K562 (cell line): Measurements from ENCODE around the gene WDR31. TPM values are rescaled to one million over a fixed set of nuclear protein-coding genes. Genes with fewer than 3 reads are reported as not detected.

Source experiments
- ATF7 ChIP-seq: fragments of 450-650 bp; IDR thresholded peaks from 2 replicates; pipeline ENCODE4 v1.7.1; 2014; ENCODE audit warnings: mild to moderate bottlenecking, moderate library complexity
- BACH1 ChIP-seq: fragments of 200-800 bp; sonication (Bioruptor generic); IDR thresholded peaks from 2 replicates; pipeline ENCODE4 v1.6.1; 2016; ENCODE audit warnings: missing genetic modification characterization, missing compliant biosample characterization
- C11orf30 ChIP-seq: fragments of 450-650 bp; IDR thresholded peaks from 2 replicates; pipeline ENCODE4 v1.6.1; 2016; ENCODE audit warnings: low read depth, mild to moderate bottlenecking
- DPF2 ChIP-seq: fragments of 450-650 bp; IDR thresholded peaks from 2 replicates; pipeline ENCODE4 v1.6.1; 2016
- EWSR1 ChIP-seq: fragments of 450-650 bp; IDR thresholded peaks from 2 replicates; pipeline ENCODE4 v1.6.1; 2018; ENCODE audit warnings: borderline replicate concordance, mild to moderate bottlenecking, low read depth, moderate library complexity; ENCODE audit not compliant: partially characterized antibody
- HDAC2 ChIP-seq: fragments of 450-650 bp; IDR thresholded peaks from 2 replicates; pipeline ENCODE4 v1.6.1; 2016; ENCODE audit warnings: mild to moderate bottlenecking
- HLTF ChIP-seq: fragments of 450-650 bp; IDR thresholded peaks from 2 replicates; pipeline ENCODE4 v1.6.1; 2016
- HNRNPK ChIP-seq: fragments of 200-400 bp; formaldehyde crosslinking; IDR thresholded peaks from one replicate; pipeline ENCODE4 v1.6.1; 2018; ENCODE audit warnings: mild to moderate bottlenecking, low read depth, low read length; ENCODE audit not compliant: poor library complexity, severe bottlenecking
- HOXB6 ChIP-seq: fragments of 250-450 bp; sonication (Bioruptor Pico); IDR thresholded peaks from 2 replicates; pipeline ENCODE4 v1.5.1; 2022; ENCODE audit warnings: mild to moderate bottlenecking, borderline replicate concordance
- JUND ChIP-seq, 2 experiments: IDR thresholded peaks; 2 replicates in 1 of 2; 3 replicates in 1 of 2; pipeline ENCODE4 v1.6.1; 2011; ENCODE audit warnings: borderline replicate concordance in 2 of 2, low read depth in 2 of 2, low read length in 2 of 2, improper control_type of control experiment in 1 of 2, missing biosample characterization in 1 of 2, missing genetic modification characterization in 1 of 2, missing genetic modification reagents in 1 of 2
- MAFF ChIP-seq: IDR thresholded peaks from 2 replicates; pipeline ENCODE4 v1.6.1; 2012; ENCODE audit warnings: low read length, improper control_type of control experiment
- MAFG ChIP-seq: fragments of 450-650 bp; conservative IDR thresholded peaks from 2 replicates; pipeline ENCODE4 v1.6.1; 2016; ENCODE audit warnings: missing genetic modification characterization, missing compliant biosample characterization
- NR2C1 ChIP-seq, 2 experiments: fragments of 450-650 bp; IDR thresholded peaks; 2 replicates each; pipeline ENCODE4 v1.6.1; 2017; ENCODE audit warnings: mild to moderate bottlenecking in 2 of 2, antibody characterized with exemption in 1 of 2, inconsistent platforms in 1 of 2, missing compliant biosample characterization in 1 of 2, missing genetic modification characterization in 1 of 2
- PYGO2 ChIP-seq: fragments of 450-650 bp; IDR thresholded peaks from 2 replicates; pipeline ENCODE4 v1.6.1; 2016; ENCODE audit warnings: mild to moderate bottlenecking, missing genetic modification characterization, moderate library complexity, missing compliant biosample characterization
- TGIF2 ChIP-seq: sonication (generic); formaldehyde crosslinking; IDR thresholded peaks from 2 replicates; pipeline ENCODE4 v1.8.1; 2022; ENCODE audit warnings: mild to moderate bottlenecking, missing genetic modification reagents, moderate library complexity
- ZNF134 ChIP-seq: fragments of 250-450 bp; sonication (Bioruptor Pico); conservative IDR thresholded peaks from 2 replicates; pipeline ENCODE4 v1.4.0; 2020
- ZNF316 ChIP-seq: fragments of 450-650 bp; IDR thresholded peaks from 2 replicates; pipeline ENCODE4 v1.6.1; 2016
- ZNF584 ChIP-seq: fragments of 200-800 bp; sonication (Bioruptor generic); IDR thresholded peaks from 2 replicates; pipeline ENCODE4 v1.6.1; 2016; ENCODE audit warnings: low read depth, mild to moderate bottlenecking, missing genetic modification characterization, missing compliant biosample characterization
- ZNF695 ChIP-seq: fragments of 450-650 bp; formaldehyde crosslinking; IDR thresholded peaks from 2 replicates; pipeline ENCODE4 v1.4.0; 2020; ENCODE audit warnings: mild to moderate bottlenecking, moderate library complexity
- ZSCAN29 ChIP-seq: fragments of 450-650 bp; IDR thresholded peaks from 2 replicates; pipeline ENCODE4 v1.6.1; 2017
- polyA plus RNA-seq, 8 experiments: library from polyadenylated mRNA; depleted of rRNA in 4 of 8; stranded (reverse) in 5 of 8; unstranded in 3 of 8; fragments of >200 nt; fragmentation: Nextera tagmentation in 2 of 8; fragmentation: Illumina TruSeq in 1 of 8; extraction: Ambion mirVana in 2 of 8; extraction: Trizol in 1 of 8; gene quantifications; 2 replicates each; pipeline versions ENCODE4 v1.2.1 to v1.2.3, GENCODE V29; 2011 to 2014; ENCODE audit warnings: inconsistent platforms in 1 of 8, missing spikeins in 1 of 8
- total RNA-seq, 7 experiments: library from RNA; depleted of rRNA in 6 of 7; stranded (reverse); fragments of >200 nt in 6 of 7; fragmentation: Illumina TruSeq in 2 of 7; extraction: Trizol in 2 of 7; gene quantifications; 2 replicates each; pipeline versions ENCODE4 v1.2.1 to v1.2.3, GENCODE V29; 2011 to 2021; ENCODE audit warnings: low replicate concordance in 1 of 7
- TF ChIP-seq, protein P1 (sequence below): sonication (generic); formaldehyde crosslinking; IDR thresholded peaks from 2 replicates; pipeline ENCODE4 v1.4.0; 2020; ENCODE audit warnings: mild to moderate bottlenecking, missing genetic modification reagents
- TF ChIP-seq, protein P2 (sequence below): fragments of 450-650 bp; formaldehyde crosslinking; conservative IDR thresholded peaks from 2 replicates; pipeline ENCODE4 v1.4.0; 2022; ENCODE audit warnings: mild to moderate bottlenecking, missing genetic modification characterization
- TF ChIP-seq, protein P3 (sequence below): fragments of 250-450 bp; sonication (Bioruptor Pico); IDR thresholded peaks from 2 replicates; pipeline ENCODE4 v1.8.0; 2022; ENCODE audit warnings: inconsistent platforms, mild to moderate bottlenecking, moderate library complexity, borderline replicate concordance

WDR31 gene
- total and polyA plus RNA-seq, 9 of the 15 experiments (the other 6 are each of a cell fraction or from before 2014, with no cell fraction given), result 0.35 to 1.8 (median 0.95) TPM

DNA sequence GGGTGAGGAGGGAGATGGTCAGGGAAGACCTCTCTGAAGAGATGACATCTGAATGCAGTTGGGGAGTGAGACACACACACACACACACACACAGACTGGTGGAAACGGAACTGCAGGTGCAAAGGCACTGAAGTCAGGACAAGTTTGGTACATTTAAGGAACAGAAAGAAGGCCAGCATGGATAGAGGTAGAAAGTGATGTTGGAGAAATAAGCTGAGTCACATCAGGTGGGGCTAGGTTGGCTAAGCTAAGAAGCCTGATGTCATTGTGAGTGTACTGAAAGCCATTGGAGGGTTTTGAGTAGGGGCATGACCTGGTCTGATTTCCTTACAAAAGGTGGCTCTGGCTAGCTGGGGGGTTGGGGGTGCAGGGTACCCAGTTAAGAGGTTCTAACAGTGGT, 12.3 kb upstream of the WDR31 start (continued):
- TF ChIP-seq, protein P1, sequence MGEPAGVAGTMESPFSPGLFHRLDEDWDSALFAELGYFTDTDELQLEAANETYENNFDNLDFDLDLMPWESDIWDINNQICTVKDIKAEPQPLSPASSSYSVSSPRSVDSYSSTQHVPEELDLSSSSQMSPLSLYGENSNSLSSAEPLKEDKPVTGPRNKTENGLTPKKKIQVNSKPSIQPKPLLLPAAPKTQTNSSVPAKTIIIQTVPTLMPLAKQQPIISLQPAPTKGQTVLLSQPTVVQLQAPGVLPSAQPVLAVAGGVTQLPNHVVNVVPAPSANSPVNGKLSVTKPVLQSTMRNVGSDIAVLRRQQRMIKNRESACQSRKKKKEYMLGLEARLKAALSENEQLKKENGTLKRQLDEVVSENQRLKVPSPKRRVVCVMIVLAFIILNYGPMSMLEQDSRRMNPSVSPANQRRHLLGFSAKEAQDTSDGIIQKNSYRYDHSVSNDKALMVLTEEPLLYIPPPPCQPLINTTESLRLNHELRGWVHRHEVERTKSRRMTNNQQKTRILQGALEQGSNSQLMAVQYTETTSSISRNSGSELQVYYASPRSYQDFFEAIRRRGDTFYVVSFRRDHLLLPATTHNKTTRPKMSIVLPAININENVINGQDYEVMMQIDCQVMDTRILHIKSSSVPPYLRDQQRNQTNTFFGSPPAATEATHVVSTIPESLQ (CRISPR knock-in tag), result no peak
- TF ChIP-seq ZNF695 (CRISPR knock-in tag) (no peak), EWSR1 (no peak), JUND (IDR thresholded peaks at IDR 0.05; ENCODE audit: borderline replicate concordance, low read depth, low read length) (peak; percentile 37; the same call in 1 of the 2 replicates), JUND (tag; IDR thresholded peaks at IDR 0.05; ENCODE audit: borderline replicate concordance, low read depth, low read length) (no peak), TGIF2 (no peak), DPF2 (peak; percentile 30; the same call in 1 of the 2 replicates), ZNF134 (no peak), ZSCAN29 (no peak), BACH1 (tag) (no peak; the same call in 1 of the 2 replicates), C11orf30 (peak; percentile 88), MAFG (tag) (peak; percentile 86), MAFF (peak; percentile 58; the same call in 1 of the 2 replicates), ZNF584 (no peak), HLTF (no peak), HOXB6 (no peak), ATF7 (0 out of 2 replicates have a peak, but pooled peaks have one; percentile 36), PYGO2 (tag) (no peak), NR2C1 (IDR thresholded peaks at IDR 0.05) (no peak), NR2C1 (tag; IDR thresholded peaks at IDR 0.05) (no peak), HNRNPK (no peak), ZNF316 (peak; percentile 94), HDAC2 (no peak)
- TF ChIP-seq, protein P2, sequence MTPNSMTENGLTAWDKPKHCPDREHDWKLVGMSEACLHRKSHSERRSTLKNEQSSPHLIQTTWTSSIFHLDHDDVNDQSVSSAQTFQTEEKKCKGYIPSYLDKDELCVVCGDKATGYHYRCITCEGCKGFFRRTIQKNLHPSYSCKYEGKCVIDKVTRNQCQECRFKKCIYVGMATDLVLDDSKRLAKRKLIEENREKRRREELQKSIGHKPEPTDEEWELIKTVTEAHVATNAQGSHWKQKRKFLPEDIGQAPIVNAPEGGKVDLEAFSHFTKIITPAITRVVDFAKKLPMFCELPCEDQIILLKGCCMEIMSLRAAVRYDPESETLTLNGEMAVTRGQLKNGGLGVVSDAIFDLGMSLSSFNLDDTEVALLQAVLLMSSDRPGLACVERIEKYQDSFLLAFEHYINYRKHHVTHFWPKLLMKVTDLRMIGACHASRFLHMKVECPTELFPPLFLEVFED (CRISPR knock-in tag), result no peak
- TF ChIP-seq, protein P3, sequence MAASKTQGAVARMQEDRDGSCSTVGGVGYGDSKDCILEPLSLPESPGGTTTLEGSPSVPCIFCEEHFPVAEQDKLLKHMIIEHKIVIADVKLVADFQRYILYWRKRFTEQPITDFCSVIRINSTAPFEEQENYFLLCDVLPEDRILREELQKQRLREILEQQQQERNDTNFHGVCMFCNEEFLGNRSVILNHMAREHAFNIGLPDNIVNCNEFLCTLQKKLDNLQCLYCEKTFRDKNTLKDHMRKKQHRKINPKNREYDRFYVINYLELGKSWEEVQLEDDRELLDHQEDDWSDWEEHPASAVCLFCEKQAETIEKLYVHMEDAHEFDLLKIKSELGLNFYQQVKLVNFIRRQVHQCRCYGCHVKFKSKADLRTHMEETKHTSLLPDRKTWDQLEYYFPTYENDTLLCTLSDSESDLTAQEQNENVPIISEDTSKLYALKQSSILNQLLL (CRISPR knock-in tag), result no peak
